CD4-positive, alpha-beta memory T cell (primary cell): ENCODE data around the gene MGRN1. TPM values are rescaled to one million over a fixed set of nuclear protein-coding genes. Genes with fewer than 3 reads are reported as not detected.
A peak's percentile ranks its signal among the peaks of the same experiment; 100 is the strongest.

Experiments used
- CTCF ChIA-PET: fragments of 350-600 bp; sonication (Branson Sonifier 250); formaldehyde crosslinking; loops from one replicate; lab custom pipeline; 2021; ENCODE audit warnings: inconsistent platforms; ENCODE audit not compliant: partially characterized antibody; lab: Charles Lee
- POLR2A ChIA-PET: fragments of 350-600 bp; sonication (Branson Sonifier 250); formaldehyde crosslinking; loops from one replicate; lab custom pipeline; 2021; ENCODE audit not compliant: partially characterized antibody; lab: Charles Lee
- DNase-seq, 5 donors: peaks; one replicate each; pipeline versions ENCODE4 v3.0.0 to v3.0.0-alpha.2; 2020 to 2022; ENCODE audit warnings: mixed read lengths in 1 of 5
- H3K27ac ChIP-seq: one replicate; pipeline ENCODE4 v1.7.0; 2013; ENCODE audit warnings: low read depth, low read length
- H3K27me3 ChIP-seq: 2 replicates; pipeline ENCODE4 v1.7.0; 2013; ENCODE audit warnings: mild to moderate bottlenecking, low read length, moderate library complexity; ENCODE audit not compliant: insufficient read depth
- H3K36me3 ChIP-seq: 2 replicates; pipeline ENCODE4 v1.7.0; 2013; ENCODE audit warnings: mild to moderate bottlenecking, low read length, moderate library complexity; ENCODE audit not compliant: insufficient read depth
- H3K4me1 ChIP-seq: 2 replicates; pipeline ENCODE4 v1.7.0; 2013; ENCODE audit warnings: mild to moderate bottlenecking, low read length, moderate library complexity; ENCODE audit not compliant: insufficient read depth
- H3K4me3 ChIP-seq, 2 donors: one replicate each; pipeline ENCODE4 v1.7.0; 2013; ENCODE audit warnings: low read length in 2 of 2, mild to moderate bottlenecking in 1 of 2
- H3K9me3 ChIP-seq, 2 donors: one replicate each; pipeline ENCODE4 v1.7.0; 2013; ENCODE audit warnings: low read length in 2 of 2, control low read depth in 1 of 2; ENCODE audit not compliant: control insufficient read depth in 1 of 2
- H3K27ac Mint-ChIP-seq, 7 donors: one replicate each; pipeline ENCODE4 v1.8.0; 2020 to 2021; ENCODE audit warnings: mixed read lengths in 7 of 7, mild to moderate bottlenecking in 6 of 7, inconsistent platforms in 3 of 7, moderate library complexity in 3 of 7
- H3K27me3 Mint-ChIP-seq, 2 donors: one replicate each; pipeline ENCODE4 v1.8.0; 2020 to 2021; ENCODE audit warnings: mixed read lengths in 2 of 2
- H3K36me3 Mint-ChIP-seq, 2 donors: one replicate each; pipeline ENCODE4 v1.8.0; 2020 to 2021; ENCODE audit warnings: mixed read lengths in 2 of 2, inconsistent platforms in 1 of 2, mild to moderate bottlenecking in 1 of 2
- H3K4me1 Mint-ChIP-seq, 4 donors: one replicate each; pipeline ENCODE4 v1.8.0; 2020 to 2021; ENCODE audit warnings: mixed read lengths in 4 of 4, mild to moderate bottlenecking in 1 of 4
- H3K4me3 Mint-ChIP-seq, 8 donors: one replicate each; pipeline ENCODE4 v1.8.0; 2020 to 2021; ENCODE audit warnings: mixed read lengths in 8 of 8, mild to moderate bottlenecking in 7 of 8, moderate library complexity in 6 of 8, inconsistent platforms in 3 of 8
- H3K9me3 Mint-ChIP-seq, 8 donors: one replicate each; pipeline ENCODE4 v1.8.0; 2020 to 2021; ENCODE audit warnings: mixed read lengths in 8 of 8, mild to moderate bottlenecking in 5 of 8, inconsistent platforms in 3 of 8, moderate library complexity in 1 of 8
- intact Hi-C: fragments of 100-400 bp; cut with micrococcal nuclease; formaldehyde crosslinking; loops from one replicate; pipeline ENCODE4 v1.15.1; 2023
- polyA plus RNA-seq, 2 donors: library from polyadenylated mRNA; unstranded; fragments of 300-500 nt; fragmentation: Illumina TruSeq; gene quantifications; one replicate each; pipeline ENCODE4 v1.2.3, GENCODE V29; 2021
- total RNA-seq, 2 experiments: library from RNA; stranded (reverse); gene quantifications; one replicate each; pipeline ENCODE4 v1.2.3, GENCODE V29; 2021

MGRN1 gene
- total and polyA plus RNA-seq, 4 experiments from 2014 or later = 1.2 to 64.1 (median 35.0) TPM

GRCh38 chr16:4633910-4634635, 9.4 kb downstream of the MGRN1 start:
- peaks cover 6 to 21% (median 11%) of the 10 kb centered on the region in 4 donors for H3K4me1 Mint-ChIP-seq
- no peak overlapping the region for H3K27ac ChIP-seq
- H3K4me3 Mint-ChIP-seq = no peak overlapping the region
- CTCF ChIA-PET = interaction anchor here (0.7 to 4.2 kb wide), 6 partner anchors 9 to 302 kb away, joined by 3 to 14 read pairs (median 3); partner anchors contain the start of gene MGRN1
- no peaks in the 10 kb centered on the region for H3K4me1 ChIP-seq
- H3K9me3 ChIP-seq = no peaks in the 10 kb centered on the region
- no peaks in the 10 kb centered on the region for H3K9me3 Mint-ChIP-seq
- no peaks in the 10 kb centered on the region for H3K36me3 ChIP-seq
- H3K27me3 ChIP-seq = no peaks in the 10 kb centered on the region
- intact Hi-C loops = no loop called here
- peaks cover 21 to 23% of the 10 kb centered on the region in 2 donors for H3K36me3 Mint-ChIP-seq
- no peak for DNase-seq
- H3K4me3 ChIP-seq = no peak overlapping the region
- POLR2A ChIA-PET = interaction anchor here (1.3 to 3.0 kb wide), 2 partner anchors 10 to 134 kb away, joined by 3 to 11 read pairs; partner anchors contain the start of genes MGRN1 and ZNF500
- no peaks in the 10 kb centered on the region for H3K27me3 Mint-ChIP-seq
- peak overlapping the region in 1 of 7 donors; percentile 68 for H3K27ac Mint-ChIP-seq

DNA sequence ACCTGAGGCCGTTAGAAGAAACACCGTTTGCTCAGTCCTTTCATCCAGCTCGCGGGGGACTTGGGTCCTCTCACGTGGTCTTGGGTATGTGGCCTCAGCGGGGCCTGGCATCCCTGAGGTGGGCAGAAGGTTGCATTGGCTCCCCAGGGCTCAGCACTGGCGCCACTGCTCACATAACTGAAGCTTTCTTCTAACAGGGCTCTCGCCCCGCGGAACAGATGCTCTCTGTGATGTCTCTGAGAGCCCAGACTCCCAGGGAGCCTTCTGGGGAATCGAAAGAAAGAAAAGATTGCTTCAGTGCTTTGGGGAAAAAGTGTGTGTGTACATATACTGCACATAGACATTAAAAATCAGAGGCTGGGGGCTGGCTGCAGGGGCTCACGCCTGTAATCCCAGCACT, 10.1 kb downstream of the MGRN1 start:
- Mint-ChIP-seq H3K9me3 (no peaks in the 10 kb centered on the region), H3K27ac (no peak overlapping the region), H3K4me1 (peaks cover 4 to 19% (median 12%) of the 10 kb centered on the region in 4 donors), H3K36me3 (peaks cover 21 to 22% of the 10 kb centered on the region in 2 donors), H3K27me3 (no peaks in the 10 kb centered on the region), H3K4me3 (no peak overlapping the region)
- ChIA-PET CTCF (interaction anchor here (1.1 to 4.2 kb wide), 3 partner anchors 11 to 303 kb away, joined by 3 to 14 read pairs (median 3); partner anchors contain the start of gene MGRN1), POLR2A (interaction anchor here (1.3 to 3.0 kb wide), 2 partner anchors 10 to 133 kb away, joined by 3 to 11 read pairs; partner anchors contain the start of genes MGRN1 and ZNF500)
- no peak for DNase-seq
- Histone ChIP-seq H3K27me3 (no peaks in the 10 kb centered on the region), H3K4me1 (no peaks in the 10 kb centered on the region), H3K27ac (no peak overlapping the region), H3K36me3 (no peaks in the 10 kb centered on the region), H3K9me3 (no peaks in the 10 kb centered on the region), H3K4me3 (no peak overlapping the region)
- intact Hi-C loops = no loop called here

DNA sequence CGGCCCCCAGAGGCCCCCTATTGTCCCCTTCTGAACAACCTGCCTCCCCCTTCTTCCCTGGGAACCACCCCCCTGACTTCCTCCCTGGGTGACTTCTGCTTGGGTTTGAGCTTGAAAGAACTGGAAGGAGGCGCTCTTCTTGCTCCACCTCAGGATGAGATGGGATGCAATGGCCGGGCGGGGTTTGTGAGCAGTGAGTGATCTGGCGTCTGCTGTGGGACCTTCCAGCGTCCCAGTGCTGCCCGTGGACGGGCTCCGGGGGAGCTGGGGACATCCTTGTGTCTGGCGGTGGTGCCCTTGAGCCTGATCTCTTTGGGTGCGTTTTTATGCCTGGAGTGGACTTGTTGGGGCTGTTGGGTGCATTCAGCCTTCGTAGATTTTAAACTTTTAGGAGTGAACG, 11.6 kb downstream of the MGRN1 start:
- no peak overlapping the region for H3K4me3 ChIP-seq
- no peaks in the 10 kb centered on the region for H3K9me3 Mint-ChIP-seq
- peaks cover 11% of the 10 kb centered on the region for H3K4me1 ChIP-seq
- ChIA-PET CTCF (interaction anchor here (0.7 to 4.2 kb wide), 2 partner anchors 13 to 20 kb away, joined by 3 to 14 read pairs; partner anchors contain the start of gene MGRN1), POLR2A (interaction anchor here (3.0 kb wide), 1 partner anchor 12 kb away, joined by 11 read pairs; the partner anchor contains the start of gene MGRN1)
- H3K4me1 Mint-ChIP-seq = peaks cover 11 to 30% (median 16%) of the 10 kb centered on the region in 4 donors
- no peak overlapping the region for H3K4me3 Mint-ChIP-seq
- no peaks in the 10 kb centered on the region for H3K27me3 ChIP-seq
- H3K27ac Mint-ChIP-seq = no peak overlapping the region
- intact Hi-C loops = no loop called here
- no peaks in the 10 kb centered on the region for H3K9me3 ChIP-seq
- peaks cover 17 to 24% of the 10 kb centered on the region in 2 donors for H3K36me3 Mint-ChIP-seq
- H3K36me3 ChIP-seq = no peaks in the 10 kb centered on the region
- DNase-seq = no peak
- H3K27ac ChIP-seq = no peak overlapping the region
- H3K27me3 Mint-ChIP-seq = no peaks in the 10 kb centered on the region

GRCh38 chr16:4637501-4638166, 13.0 kb downstream of the MGRN1 start:
- Histone ChIP-seq H3K4me1 (peaks cover 11% of the 10 kb centered on the region), H3K27me3 (no peaks in the 10 kb centered on the region), H3K36me3 (no peaks in the 10 kb centered on the region), H3K9me3 (no peaks in the 10 kb centered on the region), H3K27ac (no peak overlapping the region), H3K4me3 (no peak overlapping the region)
- peaks cover 11 to 19% of the 10 kb centered on the region in 2 donors for H3K36me3 Mint-ChIP-seq
- H3K9me3 Mint-ChIP-seq = no peaks in the 10 kb centered on the region
- H3K27ac Mint-ChIP-seq = no peak overlapping the region
- no peaks in the 10 kb centered on the region for H3K27me3 Mint-ChIP-seq
- no peak for DNase-seq
- CTCF ChIA-PET = interaction anchor here (0.7 to 2.4 kb wide), 4 partner anchors 13 to 126 kb away, joined by 3 to 10 read pairs (median 3); partner anchors contain the start of gene MGRN1
- POLR2A ChIA-PET = no interaction called here
- H3K4me1 Mint-ChIP-seq = peaks cover 8 to 32% (median 15%) of the 10 kb centered on the region in 4 donors
- H3K4me3 Mint-ChIP-seq = no peak overlapping the region
- intact Hi-C loops = no loop called here

DNA sequence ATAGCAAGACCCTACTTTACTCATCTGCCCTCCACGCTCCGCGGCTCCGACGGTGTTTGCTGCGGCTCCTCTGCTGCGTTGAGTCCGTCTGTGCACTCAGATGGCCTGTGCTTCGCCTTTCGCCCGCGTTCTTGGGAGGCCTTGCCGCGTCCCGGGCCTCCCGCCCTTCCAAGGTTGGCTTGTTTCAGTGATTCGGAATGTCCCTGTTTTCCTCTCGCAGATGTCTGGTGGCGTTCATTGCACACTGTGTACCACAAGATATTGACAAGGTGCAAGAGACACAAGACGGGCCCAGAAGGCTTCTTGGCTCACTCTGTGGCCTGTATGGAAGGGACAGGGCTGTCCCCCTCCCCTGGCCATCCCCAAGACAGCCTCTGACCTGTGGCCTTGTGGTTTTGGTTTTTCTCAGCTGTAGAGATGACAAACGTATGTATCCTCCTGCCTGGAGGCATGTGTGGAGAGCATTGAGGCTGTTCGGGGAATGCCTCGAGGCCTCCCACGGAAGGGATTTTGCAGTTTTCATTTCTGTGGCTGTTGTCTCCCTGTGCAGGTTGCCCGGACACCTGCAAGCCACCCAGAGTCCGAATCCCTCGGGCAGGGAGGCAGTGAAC, 15.4 kb downstream of the MGRN1 start:
- H3K9me3 ChIP-seq = no peaks in the 10 kb centered on the region
- peaks cover 8 to 32% (median 17%) of the 10 kb centered on the region in 4 donors for H3K4me1 Mint-ChIP-seq
- peak overlapping the region in 1 of 8 donors; percentile 62 for H3K4me3 Mint-ChIP-seq
- intact Hi-C loops = no loop called here
- H3K27me3 ChIP-seq = no peaks in the 10 kb centered on the region
- no peak overlapping the region for H3K27ac ChIP-seq
- H3K36me3 Mint-ChIP-seq = peaks cover 7 to 19% of the 10 kb centered on the region in 2 donors
- H3K9me3 Mint-ChIP-seq = no peaks in the 10 kb centered on the region
- H3K4me1 ChIP-seq = peaks cover 11% of the 10 kb centered on the region
- H3K27me3 Mint-ChIP-seq = no peaks in the 10 kb centered on the region
- H3K36me3 ChIP-seq = no peaks in the 10 kb centered on the region
- POLR2A ChIA-PET = no interaction called here
- CTCF ChIA-PET = no interaction called here
- no peak overlapping the region for H3K4me3 ChIP-seq
- H3K27ac Mint-ChIP-seq = peak overlapping the region in 1 of 7 donors; percentile 62
- DNase-seq = no peak

GRCh38 chr16:4640572-4641305, 16.1 kb downstream of the MGRN1 start:
- Mint-ChIP-seq H3K9me3 (no peaks in the 10 kb centered on the region), H3K36me3 (peaks cover 7 to 21% of the 10 kb centered on the region in 2 donors), H3K27me3 (no peaks in the 10 kb centered on the region), H3K27ac (peak overlapping the region in 5 of 7 donors; percentile 6 to 60 (median 51)), H3K4me3 (no peak overlapping the region), H3K4me1 (peaks cover 11 to 39% (median 21%) of the 10 kb centered on the region in 4 donors)
- no peak overlapping the region for H3K27ac ChIP-seq
- no peaks in the 10 kb centered on the region for H3K36me3 ChIP-seq
- DNase-seq = no peak
- CTCF ChIA-PET = no interaction called here
- H3K27me3 ChIP-seq = no peaks in the 10 kb centered on the region
- peaks cover 11% of the 10 kb centered on the region for H3K4me1 ChIP-seq
- POLR2A ChIA-PET = no interaction called here
- no peaks in the 10 kb centered on the region for H3K9me3 ChIP-seq
- H3K4me3 ChIP-seq = no peak overlapping the region
- intact Hi-C loops = no loop called here
